Stimulated activated CD4-positive, alpha-beta T cell treated with anti-CD3 and anti-CD28 coated beads, Interleukin-1b, Interleukin-23, amount 100 ng/mL, for 48 hours (primary cell): ENCODE data around the gene PLEKHN1.
"Not testable (repeated sequence)": the region's sequence is repeated elsewhere in the genome, so short reads cannot be mapped to it uniquely, and the experiment has no call there.

Source experiments
- DNase-seq: peaks from one replicate; pipeline ENCODE4 v3.0.0-alpha.2; 2020

Gene PLEKHN1

GRCh38 chr1:942864-943533 is 23.3 kb upstream of the PLEKHN1 start:
- no peak for DNase-seq

- DNase-seq: no peak
Measured at GRCh38 chr1:943545-944340, 22.5 kb upstream of the PLEKHN1 start.

- no peak for DNase-seq
Measured at GRCh38 chr1:944341-945325, 21.6 kb upstream of the PLEKHN1 start.

- no peak for DNase-seq
Measured at GRCh38 chr1:945688-946556, 20.4 kb upstream of the PLEKHN1 start.

- not testable (repeated sequence) for DNase-seq
Measured at GRCh38 chr1:946811-947210, 19.5 kb upstream of the PLEKHN1 start.

- no peak for DNase-seq
Measured at GRCh38 chr1:947958-948357, 18.3 kb upstream of the PLEKHN1 start.

- no peak for DNase-seq
Measured at GRCh38 chr1:950268-950667, 16.0 kb upstream of the PLEKHN1 start.

- DNase-seq: no peak
Measured at GRCh38 chr1:950881-951280, 15.4 kb upstream of the PLEKHN1 start.

- no peak for DNase-seq
Measured at GRCh38 chr1:951364-951763, 14.9 kb upstream of the PLEKHN1 start.

- no peak for DNase-seq
Measured at GRCh38 chr1:952201-952600, 14.1 kb upstream of the PLEKHN1 start.

GRCh38 chr1:952603-953002 is 13.7 kb upstream of the PLEKHN1 start:
- no peak for DNase-seq

- no peak for DNase-seq
Measured at GRCh38 chr1:953524-954320, 12.6 kb upstream of the PLEKHN1 start.

- no peak for DNase-seq
Measured at GRCh38 chr1:954927-955326, 11.4 kb upstream of the PLEKHN1 start.

- DNase-seq: no peak
Measured at GRCh38 chr1:955474-955873, 10.8 kb upstream of the PLEKHN1 start.

- no peak for DNase-seq
Measured at GRCh38 chr1:956636-957035, 9.6 kb upstream of the PLEKHN1 start.

GRCh38 chr1:958823-959730 is 7.2 kb upstream of the PLEKHN1 start, which contains the start of gene NOC2L:
TSS of gene NOC2L (minus strand) at chr1:959256. CDS start at chr1:959240, 16 bp downstream.
- peak; percentile 95 for DNase-seq

- no peak for DNase-seq
Measured at GRCh38 chr1:959731-960362, 6.4 kb upstream of the PLEKHN1 start.

GRCh38 chr1:960363-961131 is 5.7 kb upstream of the PLEKHN1 start, which contains the start of gene KLHL17:
TSS of gene KLHL17 (plus strand) at chr1:960584. CDS start at chr1:960694, 110 bp downstream.
- peak; percentile 82 for DNase-seq
